K562 (cell line): ENCODE data around the gene LRRC8A. TPM values are rescaled to one million over a fixed set of nuclear protein-coding genes. Genes with fewer than 3 reads are reported as not detected.

Experiments
- ATAC-seq: fragments of 200-7000 bp; cut with Tn5 transposase; 3 replicates; pipeline ENCODE4 v1.9.1; 2020; ENCODE audit warnings: moderate library complexity
- BruUV-seq: library from RNA; stranded (reverse); fragments of 400-500 nt; replicated peaks from 2 replicates; lab custom pipeline; 2021; lab: Mats Ljungman, UMichigan
- CTCF ChIA-PET: fragments of 300-600 bp; formaldehyde crosslinking; extraction: SDS; loops from one replicate; lab custom pipeline; 2021; ENCODE audit warnings: low intra/inter-chr PET ratio; lab: Yijun Ruan, JAX
- POLR2A ChIA-PET: fragments of 300-600, 350-650 bp; sonication (Branson Sonifier 250); formaldehyde crosslinking; extraction: SDS; loops from one replicate; lab custom pipeline; 2021; ENCODE audit warnings: antibody characterized with exemption, inconsistent platforms; lab: Yijun Ruan, JAX
- DNase-seq, 4 experiments: peaks; one replicate each; pipeline versions ENCODE4 v3.0.0 to v3.0.0-alpha.2; 2011 to 2018; ENCODE audit warnings: low spot score in 3 of 4, mixed read lengths in 3 of 4; ENCODE audit errors: extremely low read depth in 1 of 4
- FAIRE-seq: peaks from 2 replicates; lab custom pipeline; 2011; peaks lifted over from hg19 to GRCh38; lab: Jason Lieb, UNC
- H2AFZ ChIP-seq: 2 replicates; pipeline ENCODE4 v1.6.0; 2011; ENCODE audit warnings: low read depth, low read length, control low read depth, inconsistent platforms
- H3K27ac ChIP-seq: fragments of 200-600 bp; 3 replicates; pipeline ENCODE4 v1.8.0; 2011; ENCODE audit warnings: low read depth, mild to moderate bottlenecking, control low read depth, inconsistent platforms, low read length, moderate library complexity, mixed read lengths; ENCODE audit errors: extremely low read depth
- H3K27me3 ChIP-seq, 2 experiments: fragments of 300-600 bp in 1 of 2; 2 replicates in 1 of 2; 3 replicates in 1 of 2; pipeline versions ENCODE4 v1.6.0 to v1.8.0; 2011; ENCODE audit warnings: inconsistent platforms in 2 of 2, low read length in 2 of 2, mild to moderate bottlenecking in 1 of 2, mixed read lengths in 1 of 2, moderate library complexity in 1 of 2; ENCODE audit not compliant: control insufficient read depth in 2 of 2, insufficient read depth in 2 of 2
- H3K36me3 ChIP-seq: fragments of 300-600 bp; 3 replicates; pipeline ENCODE4 v1.8.0; 2011; ENCODE audit warnings: mild to moderate bottlenecking, low read length, inconsistent platforms; ENCODE audit not compliant: control insufficient read depth, insufficient read depth
- H3K4me1 ChIP-seq, 2 experiments: fragments of 200-600 bp in 1 of 2; replicated peaks in 1 of 2; 2 replicates in 1 of 2; 3 replicates in 1 of 2; pipeline versions ENCODE4 v1.5.1 to v1.8.0; 2011; ENCODE audit warnings: inconsistent platforms in 2 of 2, low read length in 2 of 2, mild to moderate bottlenecking in 1 of 2, mixed read lengths in 1 of 2, moderate library complexity in 1 of 2; ENCODE audit not compliant: control insufficient read depth in 2 of 2, insufficient read depth in 2 of 2
- H3K4me2 ChIP-seq: 2 replicates; pipeline ENCODE4 v1.6.1; 2011; ENCODE audit warnings: low read length, control low read depth, inconsistent platforms, mixed read lengths; ENCODE audit not compliant: insufficient read depth
- H3K4me3 ChIP-seq: fragments of 200-600 bp; sonication (generic), shearing (Covaris generic); 2 replicates; pipeline ENCODE4 v1.5.1; 2016; ENCODE audit warnings: control low read depth, inconsistent platforms
- H3K79me2 ChIP-seq: fragments of 200-600 bp; 3 replicates; pipeline ENCODE4 v1.8.0; 2011; ENCODE audit warnings: low read length, inconsistent platforms; ENCODE audit not compliant: control insufficient read depth, insufficient read depth
- H3K9ac ChIP-seq, 2 experiments: 2 replicates each; pipeline versions ENCODE4 v1.6.0 to v1.6.1; 2011; ENCODE audit warnings: low read depth in 2 of 2, low read length in 2 of 2, control low read depth in 1 of 2, inconsistent platforms in 1 of 2, mild to moderate bottlenecking in 1 of 2, mixed read lengths in 1 of 2; ENCODE audit not compliant: insufficient read depth in 1 of 2
- H3K9me1 ChIP-seq: one replicate; pipeline ENCODE4 v1.6.0; 2011; ENCODE audit warnings: inconsistent platforms, mild to moderate bottlenecking, low read length, moderate library complexity; ENCODE audit not compliant: control insufficient read depth, insufficient read depth
- H3K9me3 ChIP-seq: replicated peaks from 2 replicates; pipeline ENCODE4 v1.5.1; 2011; ENCODE audit warnings: low read depth, low read length, inconsistent platforms; ENCODE audit not compliant: control insufficient read depth, insufficient read depth
- H4K20me1 ChIP-seq: replicated peaks from 2 replicates; pipeline ENCODE4 v1.6.1; 2011; ENCODE audit warnings: low read length, inconsistent platforms, mixed read lengths; ENCODE audit not compliant: control insufficient read depth, insufficient read depth
- CEBPB ChIP-seq: fragments of 450-650 bp; IDR thresholded peaks from 2 replicates; pipeline ENCODE4 v1.6.1; 2016; ENCODE audit warnings: missing genetic modification characterization, missing compliant biosample characterization
- FOXJ3 ChIP-seq: sonication (generic); formaldehyde crosslinking; IDR thresholded peaks from 2 replicates; pipeline ENCODE4 v1.4.0; 2020; ENCODE audit warnings: mild to moderate bottlenecking, missing genetic modification reagents
- HDGF ChIP-seq: fragments of 450-650 bp; IDR thresholded peaks from 2 replicates; pipeline ENCODE4 v1.6.1; 2016
- KDM4B ChIP-seq, 2 experiments: fragments of 450-650 bp in 1 of 2; sonication (generic) in 1 of 2; IDR thresholded peaks; 2 replicates each; pipeline ENCODE4 v1.6.1; 2016 to 2017; ENCODE audit warnings: borderline replicate concordance in 2 of 2, antibody characterized with exemption in 1 of 2, low read depth in 1 of 2, mild to moderate bottlenecking in 1 of 2
- MCM5 ChIP-seq: fragments of 450-650 bp; IDR thresholded peaks from 2 replicates; pipeline ENCODE4 v1.6.1; 2016; ENCODE audit warnings: low read depth
- NCOR1 ChIP-seq: fragments of 450-650 bp; IDR thresholded peaks from 2 replicates; pipeline ENCODE4 v1.6.1; 2016; ENCODE audit warnings: mild to moderate bottlenecking, moderate library complexity
- PTBP1 ChIP-seq: fragments of 200-400 bp; formaldehyde crosslinking; IDR thresholded peaks from 2 replicates; pipeline ENCODE4 v1.6.1; 2017; ENCODE audit warnings: low read depth, low read length
- TAL1 ChIP-seq: fragments of 450-650 bp; IDR thresholded peaks from 2 replicates; pipeline ENCODE4 v1.6.1; 2016; ENCODE audit warnings: mild to moderate bottlenecking
- TBP ChIP-seq: optimal IDR thresholded peaks from 2 replicates; pipeline ENCODE3; 2011; ENCODE audit warnings: low read depth, low read length, improper control_type of control experiment
- WGBS: fragments of 100-300 bp; shearing (Covaris generic); methylation state at CpG from one replicate; pipeline ENCODE4 v1.1.6; 2016; ENCODE audit warnings: low coverage, mixed read lengths; ENCODE audit not compliant: insufficient coverage; ENCODE audit errors: missing lambda C conversion rate; 5-methylcytosine and 5-hydroxymethylcytosine counted together
- in situ Hi-C: fragments of 300-500 bp; cut with MboI; formaldehyde crosslinking; loops from 4 replicates; pipeline ENCODE4 v1.15.0; 2018; ENCODE audit warnings: inconsistent platforms, mixed read lengths
- intact Hi-C: fragments of 100-400 bp; cut with micrococcal nuclease; formaldehyde crosslinking; loops from 2 replicates; pipeline ENCODE4 v1.14.2; 2022
- polyA plus RNA-seq, 8 experiments: library from polyadenylated mRNA; depleted of rRNA in 4 of 8; stranded (reverse) in 5 of 8; unstranded in 3 of 8; fragments of >200 nt; fragmentation: Nextera tagmentation in 2 of 8; fragmentation: Illumina TruSeq in 1 of 8; extraction: Ambion mirVana in 2 of 8; extraction: Trizol in 1 of 8; gene quantifications; 2 replicates each; pipeline versions ENCODE4 v1.2.1 to v1.2.3, GENCODE V29; 2011 to 2014; ENCODE audit warnings: inconsistent platforms in 1 of 8, missing spikeins in 1 of 8
- total RNA-seq, 7 experiments: library from RNA; depleted of rRNA in 6 of 7; stranded (reverse); fragments of >200 nt in 6 of 7; fragmentation: Illumina TruSeq in 2 of 7; extraction: Trizol in 2 of 7; gene quantifications; 2 replicates each; pipeline versions ENCODE4 v1.2.1 to v1.2.3, GENCODE V29; 2011 to 2021; ENCODE audit warnings: low replicate concordance in 1 of 7
- TF ChIP-seq, protein P1 (sequence below): fragments of 450-650 bp; IDR thresholded peaks from 2 replicates; pipeline ENCODE4 v1.6.1; 2017; ENCODE audit warnings: antibody characterized with exemption
- TF ChIP-seq, protein P2 (sequence below): sonication (generic); formaldehyde crosslinking; IDR thresholded peaks from 2 replicates; pipeline ENCODE4 v1.8.0; 2022; ENCODE audit warnings: mild to moderate bottlenecking, low read depth, missing genetic modification reagents
- TF ChIP-seq, protein P3 (sequence below), 2 experiments: IDR thresholded peaks; 2 replicates each; pipeline ENCODE4 v1.6.1; 2011; ENCODE audit warnings: borderline replicate concordance in 1 of 2, control low read depth in 1 of 2, low read depth in 1 of 2, low read length in 1 of 2, mild to moderate bottlenecking in 1 of 2, mixed read lengths in 1 of 2, moderate library complexity in 1 of 2; ENCODE audit not compliant: insufficient read depth in 1 of 2, insufficient read length in 1 of 2, poor library complexity in 1 of 2, severe bottlenecking in 1 of 2; ENCODE audit errors: extremely low read depth in 1 of 2

The LRRC8A gene
- total and polyA plus RNA-seq, 9 of the 15 experiments (the other 6 are each of a cell fraction or from before 2014, with no cell fraction given), result 2.9 to 24.7 (median 8.9) TPM

DNA sequence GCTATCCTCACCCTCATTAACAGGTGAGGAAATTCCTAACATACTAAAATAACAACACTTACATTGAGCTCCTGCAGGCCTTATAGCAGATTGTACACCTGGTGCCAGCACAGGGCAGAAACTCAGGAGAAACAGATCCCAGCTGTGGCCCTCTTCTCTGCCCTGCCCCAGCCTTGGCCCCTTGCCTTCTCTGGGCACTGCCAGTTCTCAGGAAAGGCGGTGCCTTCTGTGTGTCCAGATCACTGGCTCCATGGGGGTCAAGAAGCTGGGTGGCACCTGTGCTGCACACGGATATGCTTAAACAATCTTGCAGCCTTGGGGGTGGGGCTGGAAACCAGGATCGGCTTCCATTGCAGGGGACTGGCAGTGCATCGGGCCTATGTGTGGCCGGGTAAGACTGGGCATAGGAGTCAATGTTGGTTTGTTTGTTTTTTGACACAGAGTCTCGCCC is 19.5 kb upstream of the LRRC8A start:
- Histone ChIP-seq H4K20me1 (no peaks in the 10 kb centered on the region), H3K27me3 (no peaks in the 10 kb centered on the region), H3K4me2 (no peak overlapping the region), H2AFZ (no peak overlapping the region), H3K4me3 (no peak overlapping the region), H3K79me2 (no peaks in the 10 kb centered on the region), H3K9me1 (no peaks in the 10 kb centered on the region), H3K9me3 (no peaks in the 10 kb centered on the region), H3K9ac (peak overlapping the region in 1 of 2 experiments; percentile 53; a peak in 2 of 4 replicates), H3K4me1 (peaks cover 10 to 11% of the 10 kb centered on the region in 2 experiments; a peak in 4 of 5 replicates), H3K36me3 (no peaks in the 10 kb centered on the region), H3K27ac (no peak overlapping the region)
- ChIA-PET CTCF (no interaction called here), POLR2A (interaction anchor here (0.6 kb wide), 1 partner anchor 15 kb away, joined by 3 read pairs; no protein-coding TSS in a partner anchor)
- TF ChIP-seq MCM5 (no peak), TBP (no peak), HDGF (no peak), TAL1 (no peak), CEBPB (tag) (no peak), NCOR1 (no peak), KDM4B (IDR thresholded peaks at IDR 0.05; ENCODE audit: borderline replicate concordance in 2 of 2, low read depth in 1 of 2) (no peak), FOXJ3 (CRISPR knock-in tag) (no peak), PTBP1 (no peak)
- TF ChIP-seq, protein P1, sequence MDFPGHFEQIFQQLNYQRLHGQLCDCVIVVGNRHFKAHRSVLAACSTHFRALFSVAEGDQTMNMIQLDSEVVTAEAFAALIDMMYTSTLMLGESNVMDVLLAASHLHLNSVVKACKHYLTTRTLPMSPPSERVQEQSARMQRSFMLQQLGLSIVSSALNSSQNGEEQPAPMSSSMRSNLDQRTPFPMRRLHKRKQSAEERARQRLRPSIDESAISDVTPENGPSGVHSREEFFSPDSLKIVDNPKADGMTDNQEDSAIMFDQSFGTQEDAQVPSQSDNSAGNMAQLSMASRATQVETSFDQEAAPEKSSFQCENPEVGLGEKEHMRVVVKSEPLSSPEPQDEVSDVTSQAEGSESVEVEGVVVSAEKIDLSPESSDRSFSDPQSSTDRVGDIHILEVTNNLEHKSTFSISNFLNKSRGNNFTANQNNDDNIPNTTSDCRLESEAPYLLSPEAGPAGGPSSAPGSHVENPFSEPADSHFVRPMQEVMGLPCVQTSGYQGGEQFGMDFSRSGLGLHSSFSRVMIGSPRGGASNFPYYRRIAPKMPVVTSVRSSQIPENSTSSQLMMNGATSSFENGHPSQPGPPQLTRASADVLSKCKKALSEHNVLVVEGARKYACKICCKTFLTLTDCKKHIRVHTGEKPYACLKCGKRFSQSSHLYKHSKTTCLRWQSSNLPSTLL, result no peak
- TF ChIP-seq, protein P2, sequence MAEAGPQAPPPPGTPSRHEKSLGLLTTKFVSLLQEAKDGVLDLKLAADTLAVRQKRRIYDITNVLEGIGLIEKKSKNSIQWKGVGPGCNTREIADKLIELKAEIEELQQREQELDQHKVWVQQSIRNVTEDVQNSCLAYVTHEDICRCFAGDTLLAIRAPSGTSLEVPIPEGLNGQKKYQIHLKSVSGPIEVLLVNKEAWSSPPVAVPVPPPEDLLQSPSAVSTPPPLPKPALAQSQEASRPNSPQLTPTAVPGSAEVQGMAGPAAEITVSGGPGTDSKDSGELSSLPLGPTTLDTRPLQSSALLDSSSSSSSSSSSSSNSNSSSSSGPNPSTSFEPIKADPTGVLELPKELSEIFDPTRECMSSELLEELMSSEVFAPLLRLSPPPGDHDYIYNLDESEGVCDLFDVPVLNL, result no peak
- TF ChIP-seq, protein P3, sequence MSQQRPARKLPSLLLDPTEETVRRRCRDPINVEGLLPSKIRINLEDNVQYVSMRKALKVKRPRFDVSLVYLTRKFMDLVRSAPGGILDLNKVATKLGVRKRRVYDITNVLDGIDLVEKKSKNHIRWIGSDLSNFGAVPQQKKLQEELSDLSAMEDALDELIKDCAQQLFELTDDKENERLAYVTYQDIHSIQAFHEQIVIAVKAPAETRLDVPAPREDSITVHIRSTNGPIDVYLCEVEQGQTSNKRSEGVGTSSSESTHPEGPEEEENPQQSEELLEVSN (IDR thresholded peaks at IDR 0.05; ENCODE audit: borderline replicate concordance in 1 of 2, extremely low read depth in 1 of 2, insufficient read depth in 1 of 2, insufficient read length in 1 of 2, low read depth in 1 of 2, low read length in 1 of 2, poor library complexity in 1 of 2, severe bottlenecking in 1 of 2), result no peak
- in situ Hi-C loops (loop anchor here (5.0 kb wide), 1 partner anchor 65 kb away; no protein-coding TSS in a partner anchor), intact Hi-C loops (loop anchor here (5.0 kb wide), 1 partner anchor 45 kb away; the partner anchor contains the start of gene ENDOG)
- FAIRE-seq, result no peak
- 81% methylated on average over 6 of the region's 6 CpGs for WGBS
- no peak for DNase-seq
- no TSS peak for BruUV-seq
- ATAC-seq, result no peak
